HepG2 (cell line): ENCODE data around the gene CD3D. TPM values are rescaled to one million over a fixed set of nuclear protein-coding genes. Genes with fewer than 3 reads are reported as not detected.
A peak's percentile ranks its signal among the peaks of the same experiment; 100 is the strongest.

Experiments
- ARNT ChIP-seq: fragments of 450-650 bp; IDR thresholded peaks from 2 replicates; pipeline ENCODE4 v1.6.1; 2017
- CBX5 ChIP-seq: sonication (generic); formaldehyde crosslinking; IDR thresholded peaks from 2 replicates; pipeline ENCODE4 v1.4.0; 2020; ENCODE audit warnings: missing genetic modification reagents, borderline replicate concordance
- EHMT2 ChIP-seq: fragments of 200-600 bp; sonication (generic); IDR thresholded peaks from 2 replicates; pipeline ENCODE4 v1.7.0; 2017; ENCODE audit warnings: antibody characterized with exemption, low read depth, low read length, borderline replicate concordance
- ETV5 ChIP-seq: IDR thresholded peaks from 2 replicates; pipeline ENCODE4 v1.6.1; 2018; ENCODE audit warnings: missing biosample characterization, missing genetic modification reagents, inconsistent platforms, borderline replicate concordance
- FOXP1 ChIP-seq, 2 experiments: fragments of 450-650 bp in 1 of 2; IDR thresholded peaks; 2 replicates each; pipeline ENCODE4 v1.6.1; 2017 to 2018; ENCODE audit warnings: antibody characterized with exemption in 1 of 2
- HNF1A ChIP-seq, 2 experiments: sonication (generic) in 1 of 2; formaldehyde crosslinking in 1 of 2; IDR thresholded peaks; 2 replicates each; pipeline versions ENCODE4 v1.4.0 to v1.6.1; 2016 to 2020; ENCODE audit warnings: borderline replicate concordance in 1 of 2, low read depth in 1 of 2, mild to moderate bottlenecking in 1 of 2, missing genetic modification reagents in 1 of 2
- KDM5A ChIP-seq: fragments of 200-600 bp; sonication (generic); IDR thresholded peaks from 2 replicates; pipeline ENCODE4 v1.7.0; 2018; ENCODE audit warnings: antibody characterized with exemption, mild to moderate bottlenecking, low read length, borderline replicate concordance
- KMT2B ChIP-seq: IDR thresholded peaks from 2 replicates; pipeline ENCODE4 v1.6.1; 2016; ENCODE audit warnings: missing genetic modification reagents, missing compliant biosample characterization
- NFE2L2 ChIP-seq: fragments of 150-350 bp; IDR thresholded peaks from 2 replicates; pipeline ENCODE4 v1.6.1; 2014; ENCODE audit warnings: low read length
- NFYC ChIP-seq: IDR thresholded peaks from 2 replicates; pipeline ENCODE4 v1.6.1; 2016; ENCODE audit warnings: missing genetic modification reagents, missing compliant biosample characterization
- SIX4 ChIP-seq: sonication (generic); formaldehyde crosslinking; IDR thresholded peaks from 2 replicates; pipeline ENCODE4 v1.4.0; 2020; ENCODE audit warnings: missing genetic modification reagents
- SOX6 ChIP-seq, 2 experiments: fragments of 450-650 bp in 1 of 2; sonication (generic) in 1 of 2; formaldehyde crosslinking in 1 of 2; IDR thresholded peaks; 2 replicates each; pipeline versions ENCODE4 v1.4.0 to v1.6.1; 2017 to 2020; ENCODE audit warnings: antibody characterized with exemption in 1 of 2, mild to moderate bottlenecking in 1 of 2, missing genetic modification reagents in 1 of 2
- THRA ChIP-seq: sonication (generic); formaldehyde crosslinking; IDR thresholded peaks from 2 replicates; pipeline ENCODE4 v1.4.0; 2020; ENCODE audit warnings: missing genetic modification reagents, borderline replicate concordance
- TSC22D2 ChIP-seq: sonication (generic); formaldehyde crosslinking; IDR thresholded peaks from 2 replicates; pipeline ENCODE4 v1.5.1; 2020; ENCODE audit warnings: missing genetic modification reagents, mild to moderate bottlenecking, borderline replicate concordance
- ZNF256 ChIP-seq: sonication (generic); formaldehyde crosslinking; conservative IDR thresholded peaks from 2 replicates; pipeline ENCODE4 v1.4.0; 2020; ENCODE audit warnings: missing genetic modification reagents
- ZNF317 ChIP-seq: sonication (generic); formaldehyde crosslinking; IDR thresholded peaks from 2 replicates; pipeline ENCODE4 v1.5.0; 2020; ENCODE audit warnings: mild to moderate bottlenecking, missing genetic modification reagents
- ZNF468 ChIP-seq: sonication (generic); formaldehyde crosslinking; IDR thresholded peaks from 2 replicates; pipeline ENCODE4 v1.8.0; 2022; ENCODE audit warnings: mild to moderate bottlenecking, moderate library complexity, missing genetic modification reagents
- ZNF501 ChIP-seq: sonication (generic); formaldehyde crosslinking; IDR thresholded peaks from 2 replicates; pipeline ENCODE4 v1.5.1; 2020; ENCODE audit warnings: mild to moderate bottlenecking, moderate library complexity, missing genetic modification reagents
- ZNF761 ChIP-seq: sonication (generic); formaldehyde crosslinking; conservative IDR thresholded peaks from 2 replicates; pipeline ENCODE4 v1.4.0; 2020; ENCODE audit warnings: mild to moderate bottlenecking, missing genetic modification reagents
- ZNF850 ChIP-seq: sonication (generic); formaldehyde crosslinking; conservative IDR thresholded peaks from 2 replicates; pipeline ENCODE4 v1.9.0; 2021; ENCODE audit warnings: mild to moderate bottlenecking, missing genetic modification reagents
- ZSCAN5A ChIP-seq: sonication (generic); formaldehyde crosslinking; IDR thresholded peaks from 2 replicates; pipeline ENCODE4 v1.8.0; 2022; ENCODE audit warnings: mild to moderate bottlenecking, missing genetic modification reagents, borderline replicate concordance
- polyA plus RNA-seq, 8 experiments: library from polyadenylated mRNA; depleted of rRNA in 3 of 8; stranded (reverse) in 7 of 8; unstranded in 1 of 8; fragments of >200 nt; fragmentation: Illumina TruSeq in 4 of 8; extraction: Trizol in 4 of 8; gene quantifications; 2 replicates each; pipeline versions ENCODE4 v1.2.1 to v1.2.3, GENCODE V29; 2011 to 2016; ENCODE audit warnings: low read depth in 4 of 8, missing spikeins in 1 of 8, mixed read lengths in 1 of 8; ENCODE audit not compliant: insufficient read depth in 1 of 8
- total RNA-seq, 5 experiments: library from RNA; depleted of rRNA; stranded (reverse); fragments of >200 nt; fragmentation: Illumina TruSeq; extraction: Trizol; gene quantifications; 2 replicates each; pipeline ENCODE4 v1.2.3, GENCODE V29; 2016; ENCODE audit warnings: low read depth in 1 of 5
- TF ChIP-seq, protein P1 (sequence below): IDR thresholded peaks from 2 replicates; pipeline ENCODE4 v1.6.1; 2016; ENCODE audit warnings: low read depth, borderline replicate concordance

CD3D gene
- total and polyA plus RNA-seq, 2 of the 13 experiments (the other 11 are each of a cell fraction or from before 2014, with no cell fraction given), result 0.66 to 6.6 TPM

DNA sequence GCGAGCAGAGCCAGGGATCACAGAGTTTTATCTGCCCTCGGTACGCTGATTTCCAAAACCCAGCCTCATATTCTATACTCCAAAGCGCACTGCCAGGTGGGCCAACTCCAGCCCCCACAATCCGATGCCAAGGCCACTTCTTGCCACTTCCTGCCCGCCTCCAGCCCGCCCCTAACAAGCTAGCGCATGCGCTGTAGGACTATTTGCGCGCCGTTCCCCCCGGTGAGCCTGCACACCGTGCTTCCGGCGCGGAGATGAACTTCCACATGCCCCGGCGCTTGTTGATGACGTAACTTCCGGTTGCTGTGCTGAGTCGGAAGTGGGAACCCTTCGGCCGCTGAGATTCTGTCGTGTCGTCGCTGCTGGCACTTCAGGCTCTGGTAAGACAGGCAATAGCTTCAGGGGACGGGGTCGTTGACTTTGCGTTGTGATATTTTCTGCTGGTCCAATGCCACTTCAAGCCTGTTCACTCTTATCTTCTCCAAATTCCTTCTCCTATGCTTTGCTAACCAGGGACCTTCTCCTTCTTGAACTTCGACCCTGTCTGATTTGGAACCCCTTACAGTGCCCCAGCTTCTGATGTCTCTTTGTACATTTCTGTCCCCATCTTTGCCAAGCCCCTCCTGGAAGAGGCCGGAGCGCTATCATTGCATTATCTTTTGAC, 16.9 kb upstream of the CD3D start, which contains the start of gene UBE4A (continued):
- TF ChIP-seq HNF1A (IDR thresholded peaks at IDR 0.05; ENCODE audit: low read depth), result peak; percentile 40; the same call in 1 of the 2 replicates
- no peak; the same call in 1 of the 2 replicates for TF ChIP-seq HNF1A (CRISPR knock-in tag; IDR thresholded peaks at IDR 0.05; ENCODE audit: borderline replicate concordance)
- TF ChIP-seq TSC22D2 (CRISPR knock-in tag), result peak; percentile 76; the same call in 1 of the 2 replicates
- TF ChIP-seq EHMT2, result peak; percentile 82; the same call in 1 of the 2 replicates
- TF ChIP-seq SIX4 (CRISPR knock-in tag), result 0 out of 2 replicates have a peak, but pooled peaks have one; percentile 34
- TF ChIP-seq KDM5A, result peak; percentile 98
- TF ChIP-seq ZNF850 (CRISPR knock-in tag), result no peak
- peak; percentile 57; the same call in 1 of the 2 replicates for TF ChIP-seq ZSCAN5A (CRISPR knock-in tag)
- TF ChIP-seq NFYC (CRISPR knock-in tag), result no peak
- TF ChIP-seq NFE2L2, result 0 out of 2 replicates have a peak, but pooled peaks have one; percentile 6
- TF ChIP-seq ZNF468 (CRISPR knock-in tag), result 0 out of 2 replicates have a peak, but pooled peaks have one; percentile 59
- TF ChIP-seq ARNT, result no peak
- TF ChIP-seq ZNF256 (CRISPR knock-in tag), result no peak
- TF ChIP-seq ZNF501 (CRISPR knock-in tag), result peak; percentile 86
- TF ChIP-seq THRA (CRISPR knock-in tag), result peak; percentile 65; the same call in 1 of the 2 replicates
- TF ChIP-seq ZNF317 (CRISPR knock-in tag), result no peak; the same call in 1 of the 2 replicates
- no peak for TF ChIP-seq ZNF761
- TF ChIP-seq, protein P1, sequence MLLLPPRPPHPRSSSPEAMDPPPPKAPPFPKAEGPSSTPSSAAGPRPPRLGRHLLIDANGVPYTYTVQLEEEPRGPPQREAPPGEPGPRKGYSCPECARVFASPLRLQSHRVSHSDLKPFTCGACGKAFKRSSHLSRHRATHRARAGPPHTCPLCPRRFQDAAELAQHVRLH, result peak; percentile 72; the same call in 1 of the 2 replicates
- no peak for TF ChIP-seq SOX6 (IDR thresholded peaks at IDR 0.05)
- peak; percentile 30; the same call in 1 of the 2 replicates for TF ChIP-seq SOX6 (CRISPR knock-in tag; IDR thresholded peaks at IDR 0.05)
- no peak for TF ChIP-seq FOXP1 (IDR thresholded peaks at IDR 0.05)
- 0 out of 2 replicates have a peak, but pooled peaks have one; percentile 7 for TF ChIP-seq FOXP1 (CRISPR knock-in tag; IDR thresholded peaks at IDR 0.05)
- TF ChIP-seq ETV5, result peak; percentile 89
- TF ChIP-seq KMT2B (CRISPR knock-in tag), result peak; percentile 98
- TF ChIP-seq CBX5 (CRISPR knock-in tag), result peak; percentile 85; the same call in 1 of the 2 replicates
